Stimulated activated memory B cell treated with anti-CD40 and anti-IgM and Interleukin-4, amounts not matched to agents 10 μg/mL and 1 μg/mL and 100 μg/mL, for 72 hours (primary cell): ENCODE measurements around the gene RAB3GAP1.
A peak's percentile ranks its signal among the peaks of the same experiment; 100 is the strongest.

Source experiments
- ATAC-seq: fragments of 150-1000 bp; cut with Tn5 transposase; 2 replicates; pipeline ENCODE4 v1.10.0; 2021
- H3K27ac Mint-ChIP-seq: one replicate; pipeline ENCODE4 v1.8.0; 2022; ENCODE audit warnings: mild to moderate bottlenecking, mixed read lengths
- H3K27me3 Mint-ChIP-seq: one replicate; pipeline ENCODE4 v1.8.0; 2022; ENCODE audit warnings: mixed read lengths
- H3K36me3 Mint-ChIP-seq: one replicate; pipeline ENCODE4 v1.8.0; 2022; ENCODE audit warnings: mixed read lengths
- H3K4me1 Mint-ChIP-seq: one replicate; pipeline ENCODE4 v1.8.0; 2022; ENCODE audit warnings: mixed read lengths
- H3K4me3 Mint-ChIP-seq: one replicate; pipeline ENCODE4 v1.8.0; 2022; ENCODE audit warnings: mild to moderate bottlenecking, moderate library complexity, mixed read lengths
- H3K9me3 Mint-ChIP-seq: one replicate; pipeline ENCODE4 v1.8.0; 2022; ENCODE audit warnings: mixed read lengths

Gene RAB3GAP1

DNA sequence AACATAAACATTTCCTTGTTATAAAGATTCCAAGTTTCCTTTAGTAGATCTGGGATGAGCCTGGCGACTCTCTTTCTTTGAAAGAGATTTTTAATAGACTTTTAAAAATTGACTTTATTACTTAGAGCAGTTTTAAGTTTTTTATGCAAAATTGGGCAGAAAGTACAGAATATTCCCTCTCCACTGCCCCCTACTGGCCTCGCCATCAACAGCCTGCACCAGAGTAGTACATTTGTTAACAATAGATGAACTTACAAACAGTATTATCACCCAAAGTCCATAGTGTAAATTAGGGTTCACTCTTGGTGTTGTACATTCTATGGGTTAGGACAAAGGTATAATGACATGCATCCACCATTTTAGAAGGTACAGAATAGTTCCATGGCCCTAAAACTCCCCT lies 8.7 kb upstream of the RAB3GAP1 start:
- Mint-ChIP-seq H3K27ac (no peak overlapping the region), H3K4me3 (no peak overlapping the region), H3K27me3 (peaks cover 21% of the 10 kb centered on the region), H3K4me1 (no peaks in the 10 kb centered on the region), H3K9me3 (no peaks in the 10 kb centered on the region), H3K36me3 (no peaks in the 10 kb centered on the region)
- ATAC-seq: no peak

DNA sequence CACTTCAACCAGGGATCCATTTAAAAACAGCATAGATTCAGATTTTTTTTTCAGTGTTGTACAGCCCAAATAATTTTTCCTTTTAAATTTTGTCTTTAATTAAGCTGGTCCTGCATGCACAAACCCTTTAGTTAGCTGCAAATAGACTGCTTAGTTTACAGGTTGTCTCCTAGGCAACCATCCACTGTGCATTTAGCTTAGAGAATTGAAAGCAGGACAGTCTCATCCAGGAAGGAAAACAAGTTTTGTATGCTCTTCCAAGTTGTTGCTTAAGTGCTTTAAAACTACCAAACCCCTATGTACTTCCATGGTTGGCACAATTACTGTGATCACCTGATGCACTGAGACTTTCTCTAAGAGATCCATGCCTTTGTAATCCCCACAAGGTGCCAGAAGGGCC lies 4.8 kb upstream of the RAB3GAP1 start, which contains the start of gene MAP3K19:
Gene MAP3K19, minus strand, starts transcription at position 148 of the 400 bp plus-strand sequence. CDS start 22,800 bp downstream, outside the sequence.
- H3K27ac Mint-ChIP-seq: no peak within 1 kb of the TSS
- H3K4me3 Mint-ChIP-seq: no peak within 1 kb of the TSS

GRCh38 chr2:135048122-135048521 lies 4.0 kb upstream of the RAB3GAP1 start:
- Mint-ChIP-seq H3K36me3 (no peaks in the 10 kb centered on the region), H3K4me3 (no peak overlapping the region), H3K4me1 (peaks cover 2% of the 10 kb centered on the region)

More for the DNA sequence above, 4.8 kb upstream of the RAB3GAP1 start, which contains the start of gene MAP3K19:
- H3K36me3 Mint-ChIP-seq: no peaks in the 10 kb centered on the region
- H3K4me1 Mint-ChIP-seq: no peaks in the 10 kb centered on the region
- no peaks in the 10 kb centered on the region for H3K9me3 Mint-ChIP-seq
- no peak for ATAC-seq
- peaks cover 17% of the 10 kb centered on the region for H3K27me3 Mint-ChIP-seq

DNA sequence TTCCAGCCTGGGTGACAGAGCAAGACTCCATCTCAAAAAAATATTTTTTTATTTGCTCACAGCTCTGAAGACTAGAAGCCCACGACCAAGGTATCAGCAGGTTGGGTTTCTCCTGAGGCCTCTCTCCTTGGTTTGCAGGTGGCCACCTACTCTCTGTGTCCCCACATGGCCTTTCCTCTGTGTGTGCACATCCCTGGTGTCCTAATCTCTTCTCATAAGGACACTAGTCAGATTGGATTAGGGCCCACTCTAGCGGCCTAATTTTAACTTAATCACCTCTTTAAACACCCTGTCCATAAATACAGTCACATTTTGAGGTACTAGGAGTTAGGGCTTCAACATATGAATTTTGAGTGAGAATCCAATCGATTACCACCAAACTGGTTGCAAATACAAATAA lies 2.0 kb upstream of the RAB3GAP1 start:
- Mint-ChIP-seq H3K27me3 (peaks cover 2% of the 10 kb centered on the region), H3K27ac (peak overlapping the region; percentile 100), H3K4me1 (peaks cover 20% of the 10 kb centered on the region), H3K9me3 (no peaks in the 10 kb centered on the region), H3K36me3 (peaks cover 7% of the 10 kb centered on the region), H3K4me3 (no peak overlapping the region)
- ATAC-seq: no peak

More at GRCh38 chr2:135048122-135048521, 4.0 kb upstream of the RAB3GAP1 start:
- Mint-ChIP-seq H3K9me3 (no peaks in the 10 kb centered on the region), H3K27ac (no peak overlapping the region), H3K27me3 (peaks cover 12% of the 10 kb centered on the region)
- ATAC-seq: no peak

DNA sequence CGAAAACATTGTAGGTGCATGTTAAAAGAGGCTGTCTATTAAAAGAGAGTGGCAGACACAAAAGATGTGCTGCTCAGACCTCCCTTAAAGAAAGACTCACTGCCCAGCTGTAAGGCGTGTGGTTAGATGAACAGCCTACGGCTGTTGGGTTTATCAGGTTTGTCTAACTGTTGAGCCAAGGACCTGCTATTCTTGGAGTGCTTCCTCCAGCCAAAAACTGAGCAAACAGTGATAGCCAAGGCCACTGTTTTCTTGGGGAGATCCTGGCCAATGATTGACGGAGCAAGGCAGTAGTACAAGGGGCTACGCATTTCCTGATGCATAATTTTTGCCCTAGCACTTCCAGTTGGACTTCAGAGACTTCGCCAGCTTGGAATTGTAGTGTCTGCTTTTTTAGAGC lies 1.4 kb upstream of the RAB3GAP1 start:
- Mint-ChIP-seq H3K9me3 (no peaks in the 10 kb centered on the region), H3K27ac (peak overlapping the region; percentile 100), H3K4me3 (peak overlapping the region; percentile 56), H3K36me3 (peaks cover 7% of the 10 kb centered on the region), H3K27me3 (no peaks in the 10 kb centered on the region), H3K4me1 (peaks cover 20% of the 10 kb centered on the region)
- no peak for ATAC-seq

GRCh38 chr2:135052997-135053474 lies 944 bp downstream of the RAB3GAP1 start:
- peak overlapping the region; percentile 99 for H3K4me3 Mint-ChIP-seq
- H3K27ac Mint-ChIP-seq: peak overlapping the region; percentile 100
- H3K9me3 Mint-ChIP-seq: no peaks in the 10 kb centered on the region
- ATAC-seq: peak; percentile 10
- no peaks in the 10 kb centered on the region for H3K27me3 Mint-ChIP-seq
- peaks cover 26% of the 10 kb centered on the region for H3K4me1 Mint-ChIP-seq
- H3K36me3 Mint-ChIP-seq: peaks cover 21% of the 10 kb centered on the region

DNA sequence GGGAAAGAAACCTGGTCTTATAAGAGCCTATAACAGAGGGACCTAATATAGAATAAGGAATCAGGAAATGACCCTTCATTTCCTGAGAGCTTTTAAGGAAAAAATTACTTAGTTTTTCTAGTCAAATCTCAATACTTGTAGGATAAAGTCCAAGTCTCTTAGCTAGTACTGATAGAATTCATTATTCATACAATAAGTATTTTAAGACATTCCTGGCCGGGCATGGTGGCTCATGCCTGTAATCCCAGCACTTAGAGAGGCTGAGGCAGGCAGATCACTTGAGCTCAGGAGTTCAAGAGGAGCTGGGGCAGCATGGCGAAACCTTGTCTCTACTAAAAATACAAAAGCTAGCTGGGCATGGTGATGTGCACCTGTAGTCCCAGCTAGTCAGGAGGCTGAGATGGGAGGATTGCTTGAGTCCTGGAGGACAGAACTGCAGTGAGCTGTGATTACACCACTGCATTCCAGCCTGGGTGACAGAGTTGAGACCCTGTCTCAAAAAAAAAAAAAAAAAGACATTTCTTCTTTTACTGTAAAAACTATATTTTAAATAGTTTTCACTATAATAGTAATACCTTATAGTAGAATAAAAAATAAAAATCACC lies 3.2 kb downstream of the RAB3GAP1 start:
- peaks cover 35% of the 10 kb centered on the region for H3K4me1 Mint-ChIP-seq

GRCh38 chr2:135056790-135057189 lies 4.7 kb downstream of the RAB3GAP1 start:
- H3K27ac Mint-ChIP-seq: no peak overlapping the region
- H3K9me3 Mint-ChIP-seq: no peaks in the 10 kb centered on the region
- no peak for ATAC-seq
- H3K4me3 Mint-ChIP-seq: no peak overlapping the region
- H3K27me3 Mint-ChIP-seq: no peaks in the 10 kb centered on the region
- peaks cover 41% of the 10 kb centered on the region for H3K36me3 Mint-ChIP-seq
- peaks cover 42% of the 10 kb centered on the region for H3K4me1 Mint-ChIP-seq

More for the DNA sequence above, 3.2 kb downstream of the RAB3GAP1 start:
- no peaks in the 10 kb centered on the region for H3K27me3 Mint-ChIP-seq
- peak overlapping the region; percentile 100 for H3K27ac Mint-ChIP-seq
- H3K9me3 Mint-ChIP-seq: no peaks in the 10 kb centered on the region
- no peak for ATAC-seq
- peaks cover 32% of the 10 kb centered on the region for H3K36me3 Mint-ChIP-seq
- H3K4me3 Mint-ChIP-seq: no peak overlapping the region

DNA sequence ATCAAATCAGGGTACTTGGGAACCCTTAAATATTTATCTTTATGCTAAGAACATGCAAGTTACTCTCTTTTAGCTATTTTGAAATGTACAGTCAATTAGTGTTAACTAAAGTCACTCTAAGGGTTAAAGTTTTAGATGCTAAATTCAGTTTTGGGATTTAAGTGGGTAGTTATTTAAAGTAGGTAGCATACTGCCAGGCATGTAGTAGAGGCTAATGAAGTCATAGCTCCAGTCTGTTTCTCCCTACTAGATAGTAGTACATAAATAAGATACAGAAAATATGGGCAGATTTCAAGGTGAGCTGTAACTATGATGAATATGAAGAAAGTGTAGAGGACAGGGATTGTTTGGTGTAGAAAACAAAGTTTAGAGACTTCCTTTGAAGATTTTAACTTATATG lies 7.5 kb downstream of the RAB3GAP1 start:
- ATAC-seq: no peak
- no peaks in the 10 kb centered on the region for H3K27me3 Mint-ChIP-seq
- H3K4me1 Mint-ChIP-seq: peaks cover 40% of the 10 kb centered on the region
- H3K9me3 Mint-ChIP-seq: peaks cover 3% of the 10 kb centered on the region
- H3K36me3 Mint-ChIP-seq: peaks cover 62% of the 10 kb centered on the region
- no peak overlapping the region for H3K4me3 Mint-ChIP-seq
- H3K27ac Mint-ChIP-seq: no peak overlapping the region

DNA sequence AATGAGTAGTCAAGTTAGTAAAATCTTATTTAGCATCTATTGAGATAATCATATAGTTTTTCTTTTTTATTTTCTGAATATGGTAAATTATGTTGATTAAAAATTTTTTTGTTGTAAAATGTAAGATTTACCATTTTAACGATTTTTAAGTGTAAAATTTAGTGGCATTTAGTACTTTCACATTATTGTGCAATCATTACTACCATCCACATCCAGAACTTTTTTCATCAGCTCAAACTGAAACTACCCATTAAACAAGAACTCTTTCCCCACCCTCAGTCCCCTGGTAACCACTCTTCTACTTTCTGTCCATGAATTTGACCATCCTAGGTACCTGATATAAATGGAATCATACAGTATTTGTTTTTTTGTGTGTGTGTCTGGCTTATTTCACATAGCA lies 11.1 kb downstream of the RAB3GAP1 start:
- Mint-ChIP-seq H3K27ac (no peak overlapping the region), H3K36me3 (peaks cover 61% of the 10 kb centered on the region)
- no peak for ATAC-seq

GRCh38 chr2:135064149-135064548 lies 12.1 kb downstream of the RAB3GAP1 start:
- peaks cover 31% of the 10 kb centered on the region for H3K4me1 Mint-ChIP-seq
- H3K27me3 Mint-ChIP-seq: no peaks in the 10 kb centered on the region
- peaks cover 61% of the 10 kb centered on the region for H3K36me3 Mint-ChIP-seq
- H3K9me3 Mint-ChIP-seq: peaks cover 3% of the 10 kb centered on the region
- ATAC-seq: no peak
- no peak overlapping the region for H3K27ac Mint-ChIP-seq
- no peak overlapping the region for H3K4me3 Mint-ChIP-seq

More for the DNA sequence above, 11.1 kb downstream of the RAB3GAP1 start:
- Mint-ChIP-seq H3K4me3 (no peak overlapping the region), H3K27me3 (no peaks in the 10 kb centered on the region), H3K4me1 (peaks cover 33% of the 10 kb centered on the region), H3K9me3 (peaks cover 3% of the 10 kb centered on the region)

DNA sequence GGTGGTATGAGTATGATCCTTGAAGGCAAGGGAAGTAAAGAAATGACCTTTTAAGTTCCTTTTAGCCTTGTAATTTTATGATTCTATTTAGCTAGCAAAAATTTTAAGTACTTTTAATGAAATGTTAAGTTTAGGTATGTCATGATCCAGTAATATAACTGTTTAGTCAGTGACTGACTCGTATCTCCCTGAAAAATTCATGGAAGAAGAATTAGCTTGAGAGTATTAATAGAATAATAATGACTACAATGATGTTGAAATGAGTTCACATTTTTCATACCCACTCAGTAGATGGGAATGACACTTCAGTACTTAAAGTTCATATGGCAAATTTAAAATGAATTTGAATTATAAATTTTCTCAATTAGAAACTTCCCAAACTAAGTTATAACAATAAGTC lies 14.6 kb downstream of the RAB3GAP1 start:
- Mint-ChIP-seq H3K4me1 (peaks cover 23% of the 10 kb centered on the region), H3K27me3 (no peaks in the 10 kb centered on the region), H3K27ac (no peak overlapping the region), H3K4me3 (no peak overlapping the region), H3K36me3 (peaks cover 66% of the 10 kb centered on the region), H3K9me3 (peaks cover 3% of the 10 kb centered on the region)
- ATAC-seq: no peak

DNA sequence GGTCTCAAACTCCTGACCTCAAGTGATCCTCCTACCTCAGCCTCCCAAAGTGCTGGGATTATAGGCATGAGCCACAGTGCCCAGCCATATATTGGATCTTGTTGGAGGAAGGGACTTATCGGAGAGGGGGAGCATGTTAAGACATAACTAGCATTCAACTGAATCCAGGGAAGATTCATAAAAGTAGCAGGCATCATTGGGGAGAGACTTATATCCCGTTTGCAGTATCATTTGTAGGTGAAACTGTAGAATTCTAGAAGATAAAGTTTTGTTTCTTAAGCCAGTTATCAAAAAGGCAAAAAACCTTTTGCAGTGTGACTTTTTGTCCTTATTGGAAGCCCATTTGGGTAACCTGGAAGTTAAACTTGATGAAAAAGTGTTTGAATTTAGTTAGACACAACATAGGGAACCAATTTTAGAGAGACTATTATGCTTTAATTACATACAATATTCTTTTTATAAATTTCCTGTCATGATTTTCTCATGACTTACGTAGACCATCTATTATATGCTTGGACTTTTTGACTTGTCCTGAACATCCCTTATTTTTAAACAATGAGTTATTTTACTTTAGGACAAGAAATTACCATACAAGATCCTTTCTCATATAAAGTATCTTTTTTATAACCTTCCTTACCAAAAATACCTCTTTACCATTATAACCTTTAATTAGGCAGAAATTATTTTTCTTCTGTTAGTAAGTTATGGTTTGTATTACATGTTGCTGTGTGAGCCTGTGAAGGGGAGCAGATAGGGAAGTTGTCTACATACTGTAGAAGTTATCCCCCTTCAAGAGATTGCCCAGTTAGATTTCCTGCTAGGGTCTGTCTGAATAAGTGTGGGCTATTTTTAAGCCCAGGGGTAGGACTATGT lies 20.3 kb downstream of the RAB3GAP1 start:
- Mint-ChIP-seq H3K4me1 (peaks cover 16% of the 10 kb centered on the region), H3K27me3 (no peaks in the 10 kb centered on the region), H3K9me3 (peaks cover 9% of the 10 kb centered on the region), H3K36me3 (peaks cover 69% of the 10 kb centered on the region), H3K27ac (no peak overlapping the region), H3K4me3 (no peak overlapping the region)
- no peak for ATAC-seq

DNA sequence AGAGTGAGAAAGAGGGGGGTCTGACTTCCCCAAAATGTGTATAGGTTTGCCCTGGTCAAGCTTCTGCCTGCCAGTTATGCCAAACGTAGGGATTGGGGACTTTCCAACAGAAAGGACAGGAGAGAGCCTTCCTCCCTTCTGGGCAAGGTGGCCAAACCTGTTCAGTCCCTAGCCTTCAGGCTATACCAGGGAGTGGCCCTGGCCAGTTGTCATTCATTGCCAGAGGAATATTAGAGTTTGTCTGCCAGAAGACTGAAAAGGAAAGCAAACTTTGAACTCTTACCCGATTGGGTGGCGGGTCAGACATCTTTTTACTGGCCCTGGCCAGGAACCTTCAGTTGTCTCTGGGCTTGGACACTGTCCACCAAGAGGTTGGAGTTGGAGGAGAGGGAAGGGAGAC lies 22.1 kb downstream of the RAB3GAP1 start:
- Mint-ChIP-seq H3K27ac (no peak overlapping the region), H3K27me3 (no peaks in the 10 kb centered on the region), H3K4me3 (no peak overlapping the region), H3K36me3 (peaks cover 80% of the 10 kb centered on the region), H3K9me3 (peaks cover 9% of the 10 kb centered on the region), H3K4me1 (peaks cover 16% of the 10 kb centered on the region)
- ATAC-seq: peak; percentile 12

DNA sequence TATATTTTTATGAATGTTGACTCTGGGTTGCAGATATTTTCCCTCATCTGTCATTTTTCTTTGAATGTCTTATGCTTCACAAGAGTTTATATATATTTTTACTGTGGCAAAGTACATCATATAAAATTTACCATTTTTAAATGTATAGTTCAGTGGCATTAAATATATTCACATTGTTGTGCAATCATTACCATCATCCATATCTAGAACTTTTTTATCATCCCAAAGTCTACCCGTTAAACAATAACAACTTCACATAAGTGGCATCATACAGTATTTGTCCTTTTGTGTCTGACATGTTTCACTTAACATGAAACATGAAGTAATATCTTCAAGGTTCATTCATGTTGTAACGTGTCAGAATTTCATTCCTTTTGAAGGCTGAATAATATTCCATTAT lies 24.5 kb downstream of the RAB3GAP1 start:
- peaks cover 9% of the 10 kb centered on the region for H3K9me3 Mint-ChIP-seq
- H3K27ac Mint-ChIP-seq: no peak overlapping the region
- H3K27me3 Mint-ChIP-seq: no peaks in the 10 kb centered on the region
- no peak for ATAC-seq
- no peak overlapping the region for H3K4me3 Mint-ChIP-seq
- H3K36me3 Mint-ChIP-seq: peaks cover 76% of the 10 kb centered on the region
- peaks cover 12% of the 10 kb centered on the region for H3K4me1 Mint-ChIP-seq
